ENCODE measurements around the gene VEZT. TPM values are rescaled to one million over a fixed set of nuclear protein-coding genes. Genes with fewer than 3 reads are reported as not detected.

Gene VEZT
- total RNA-seq, 2 donors from 2014 or later: 146 to 201 TPM

DNA sequence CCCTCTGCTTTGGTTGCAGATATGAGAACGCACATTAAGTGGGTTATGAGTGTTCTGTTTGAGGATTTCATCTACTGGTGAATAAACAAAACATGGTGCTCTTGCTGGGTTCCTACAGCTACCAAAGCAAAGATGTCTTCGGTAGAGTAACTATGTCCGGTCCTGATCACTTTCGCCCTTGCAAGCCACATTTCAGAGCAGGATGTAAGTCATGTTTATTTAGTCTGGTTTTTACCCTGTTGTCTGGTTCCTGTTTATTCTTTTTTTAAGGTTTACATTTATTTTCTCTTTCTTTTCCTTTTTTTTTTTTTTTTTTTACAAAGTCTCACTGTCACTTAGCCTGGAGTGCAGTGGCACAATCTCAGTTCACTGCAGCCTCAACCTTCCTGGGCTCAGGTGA is 99.2 kb downstream of the VEZT start:
- H3K4me1 ChIP-seq (ENCODE audit: control insufficient read depth, insufficient read depth, low read length): peaks cover 12% of the 10 kb centered on the region
- H3K27me3 ChIP-seq (ENCODE audit: control insufficient read depth, insufficient read depth, low read length, poor library complexity, severe bottlenecking): no peaks in the 10 kb centered on the region
- H3K27me3 Mint-ChIP-seq (ENCODE audit: insufficient read depth): peaks cover 6% of the 10 kb centered on the region
- no peak overlapping the region for H3K27ac ChIP-seq (ENCODE audit: low read depth, low read length)
- peaks cover 55% of the 10 kb centered on the region for H3K4me1 Mint-ChIP-seq
- no peak overlapping the region for H3K9ac ChIP-seq (ENCODE audit: extremely low read depth, low read length, poor library complexity, severe bottlenecking)
- H3K27ac Mint-ChIP-seq: no peak overlapping the region
- H3K4me3 Mint-ChIP-seq: no peak overlapping the region
- TF ChIP-seq, protein P1, sequence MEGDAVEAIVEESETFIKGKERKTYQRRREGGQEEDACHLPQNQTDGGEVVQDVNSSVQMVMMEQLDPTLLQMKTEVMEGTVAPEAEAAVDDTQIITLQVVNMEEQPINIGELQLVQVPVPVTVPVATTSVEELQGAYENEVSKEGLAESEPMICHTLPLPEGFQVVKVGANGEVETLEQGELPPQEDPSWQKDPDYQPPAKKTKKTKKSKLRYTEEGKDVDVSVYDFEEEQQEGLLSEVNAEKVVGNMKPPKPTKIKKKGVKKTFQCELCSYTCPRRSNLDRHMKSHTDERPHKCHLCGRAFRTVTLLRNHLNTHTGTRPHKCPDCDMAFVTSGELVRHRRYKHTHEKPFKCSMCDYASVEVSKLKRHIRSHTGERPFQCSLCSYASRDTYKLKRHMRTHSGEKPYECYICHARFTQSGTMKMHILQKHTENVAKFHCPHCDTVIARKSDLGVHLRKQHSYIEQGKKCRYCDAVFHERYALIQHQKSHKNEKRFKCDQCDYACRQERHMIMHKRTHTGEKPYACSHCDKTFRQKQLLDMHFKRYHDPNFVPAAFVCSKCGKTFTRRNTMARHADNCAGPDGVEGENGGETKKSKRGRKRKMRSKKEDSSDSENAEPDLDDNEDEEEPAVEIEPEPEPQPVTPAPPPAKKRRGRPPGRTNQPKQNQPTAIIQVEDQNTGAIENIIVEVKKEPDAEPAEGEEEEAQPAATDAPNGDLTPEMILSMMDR (conservative IDR thresholded peaks at IDR 0.05): no peak
- no peaks in the 10 kb centered on the region for H3K9me3 Mint-ChIP-seq
- no peak overlapping the region for H3K4me3 ChIP-seq (ENCODE audit: low read length)
- H3K9me3 ChIP-seq (ENCODE audit: control insufficient read depth, low read length): no peaks in the 10 kb centered on the region
- no peaks in the 10 kb centered on the region for H3K36me3 Mint-ChIP-seq (ENCODE audit: low read depth)
- 94 to 95% methylated on average over 4 of the region's 4 CpGs for WGBS, 2 experiments (ENCODE audit: insufficient coverage in 1 of 2, insufficient read length in 1 of 2)
- DNase-seq: no peak
- no peaks in the 10 kb centered on the region for H3K36me3 ChIP-seq (ENCODE audit: control insufficient read depth, insufficient read depth, low read length)

DNA sequence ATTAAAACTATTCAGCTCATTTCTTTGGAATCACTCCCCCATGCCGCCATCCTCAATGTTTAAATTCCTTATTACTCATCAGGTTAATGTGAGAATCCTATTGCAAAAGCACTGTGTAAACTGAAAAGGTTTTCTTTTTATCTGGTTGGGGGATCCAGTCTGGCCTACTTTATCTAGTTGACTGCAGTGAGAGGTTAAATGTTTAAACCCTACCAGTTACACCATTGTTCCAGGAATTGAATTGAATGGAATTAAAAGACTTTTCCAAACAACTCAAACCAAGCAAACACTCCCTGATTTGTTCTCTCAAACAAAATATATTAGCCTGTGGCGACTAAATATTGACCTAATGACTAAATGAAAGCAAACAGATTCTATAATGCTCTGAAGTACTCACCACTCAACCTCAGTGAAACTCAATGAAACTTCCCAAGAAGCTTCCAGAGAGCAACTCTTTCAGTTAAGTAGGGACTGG is 100.5 kb downstream of the VEZT start:
- Mint-ChIP-seq H3K27me3 (ENCODE audit: insufficient read depth) (peaks cover 6% of the 10 kb centered on the region), H3K36me3 (ENCODE audit: low read depth) (no peaks in the 10 kb centered on the region), H3K4me3 (no peak overlapping the region), H3K9me3 (no peaks in the 10 kb centered on the region), H3K27ac (peak overlapping the region; percentile 76), H3K4me1 (peaks cover 55% of the 10 kb centered on the region)
- H3K9me3 ChIP-seq (ENCODE audit: control insufficient read depth, low read length): no peaks in the 10 kb centered on the region
- peaks cover 12% of the 10 kb centered on the region for H3K4me1 ChIP-seq (ENCODE audit: control insufficient read depth, insufficient read depth, low read length)
- DNase-seq: no peak
- H3K36me3 ChIP-seq (ENCODE audit: control insufficient read depth, insufficient read depth, low read length): no peaks in the 10 kb centered on the region
- no peak overlapping the region for H3K27ac ChIP-seq (ENCODE audit: low read depth, low read length)
- no peak overlapping the region for H3K4me3 ChIP-seq (ENCODE audit: low read length)
- 52 to 88% methylated on average over 1 to 2 of the region's 2 CpGs for WGBS, 2 experiments (ENCODE audit: insufficient coverage in 1 of 2, insufficient read length in 1 of 2)
- no peaks in the 10 kb centered on the region for H3K27me3 ChIP-seq (ENCODE audit: control insufficient read depth, insufficient read depth, low read length, poor library complexity, severe bottlenecking)
- H3K9ac ChIP-seq (ENCODE audit: extremely low read depth, low read length, poor library complexity, severe bottlenecking): no peak overlapping the region
- TF ChIP-seq, protein P1 (conservative IDR thresholded peaks at IDR 0.05): no peak

DNA sequence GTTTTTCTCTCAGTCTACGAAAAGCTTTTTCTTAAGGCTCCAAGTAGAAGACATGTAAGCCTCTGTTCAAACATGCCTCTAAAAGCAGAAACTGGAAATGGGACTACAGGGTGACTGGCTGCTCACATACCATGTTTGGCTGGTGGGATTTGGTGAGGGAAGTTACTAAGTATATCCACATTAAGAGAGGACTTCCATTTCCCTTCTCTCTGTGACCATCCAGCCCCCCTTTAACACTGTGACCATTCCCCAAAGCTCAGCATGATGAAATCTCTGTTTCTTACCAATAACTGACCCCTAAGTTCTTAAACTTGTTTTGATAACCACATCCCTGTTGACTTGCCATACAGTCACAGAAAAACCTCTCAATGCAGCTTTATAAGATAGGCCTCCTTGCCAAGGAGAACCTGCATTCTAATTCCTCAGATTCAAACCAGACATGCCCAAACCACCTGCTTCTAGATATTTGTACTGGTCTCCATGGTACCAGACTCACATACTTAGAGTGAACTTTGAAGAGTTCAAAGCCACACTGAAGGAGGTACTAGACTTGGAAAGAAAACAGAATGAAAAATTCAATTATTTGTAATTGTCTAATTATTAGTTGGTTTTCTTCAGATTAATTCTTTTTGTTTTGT is 102.2 kb downstream of the VEZT start:
- Histone ChIP-seq H3K9me3 (ENCODE audit: control insufficient read depth, low read length) (no peaks in the 10 kb centered on the region), H3K4me3 (ENCODE audit: low read length) (no peak overlapping the region), H3K27ac (ENCODE audit: low read depth, low read length) (no peak overlapping the region), H3K9ac (ENCODE audit: extremely low read depth, low read length, poor library complexity, severe bottlenecking) (no peak overlapping the region), H3K36me3 (ENCODE audit: control insufficient read depth, insufficient read depth, low read length) (no peaks in the 10 kb centered on the region), H3K27me3 (ENCODE audit: control insufficient read depth, insufficient read depth, low read length, poor library complexity, severe bottlenecking) (no peaks in the 10 kb centered on the region), H3K4me1 (ENCODE audit: control insufficient read depth, insufficient read depth, low read length) (peaks cover 12% of the 10 kb centered on the region)
- WGBS, 2 experiments (ENCODE audit: insufficient coverage in 1 of 2, insufficient read length in 1 of 2): 86 to 100% methylated on average over 1 of the region's 1 CpG
- TF ChIP-seq, protein P1 (conservative IDR thresholded peaks at IDR 0.05): no peak
- no peak for DNase-seq
- Mint-ChIP-seq H3K36me3 (ENCODE audit: low read depth) (no peaks in the 10 kb centered on the region), H3K27me3 (ENCODE audit: insufficient read depth) (peaks cover 2% of the 10 kb centered on the region), H3K4me3 (no peak overlapping the region), H3K9me3 (no peaks in the 10 kb centered on the region), H3K27ac (peak overlapping the region; percentile 56), H3K4me1 (peaks cover 53% of the 10 kb centered on the region)

Data from endodermal cell (in vitro differentiated cells).